HG02870 (cell line): ENCODE measurements around the gene CACNG3.
"Not testable (repeated sequence)": the region's sequence is repeated elsewhere in the genome, so short reads cannot be mapped to it uniquely, and the experiment has no call there.

ENCODE experiments used
- ATAC-seq: cut with Tn5 transposase; IDR thresholded peaks from one replicate; pipeline ENCODE4 v1.9.1; 2021; ENCODE audit warnings: mild to moderate bottlenecking, moderate library complexity; ENCODE audit not compliant: unreplicated experiment

Gene CACNG3

DNA sequence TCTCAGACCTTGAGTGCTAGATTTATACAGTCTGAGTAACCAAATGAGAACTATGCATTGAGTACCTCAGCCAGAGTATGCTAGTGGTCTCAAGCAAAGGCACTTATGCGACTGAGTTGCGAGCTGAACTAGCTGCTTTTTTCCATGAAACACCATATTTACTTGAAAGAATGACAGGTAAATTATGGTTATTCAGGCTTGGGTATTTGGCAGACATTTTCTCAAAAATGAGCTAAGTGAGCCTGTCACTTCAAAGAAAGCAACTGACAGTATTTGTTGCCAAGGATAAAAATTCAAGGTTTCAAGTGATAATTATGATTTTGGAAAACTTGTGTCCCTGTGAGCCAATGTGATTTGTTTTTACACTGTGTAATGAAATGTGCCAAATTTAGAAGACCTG is 19.3 kb downstream of the CACNG3 start:
- no peak for ATAC-seq

DNA sequence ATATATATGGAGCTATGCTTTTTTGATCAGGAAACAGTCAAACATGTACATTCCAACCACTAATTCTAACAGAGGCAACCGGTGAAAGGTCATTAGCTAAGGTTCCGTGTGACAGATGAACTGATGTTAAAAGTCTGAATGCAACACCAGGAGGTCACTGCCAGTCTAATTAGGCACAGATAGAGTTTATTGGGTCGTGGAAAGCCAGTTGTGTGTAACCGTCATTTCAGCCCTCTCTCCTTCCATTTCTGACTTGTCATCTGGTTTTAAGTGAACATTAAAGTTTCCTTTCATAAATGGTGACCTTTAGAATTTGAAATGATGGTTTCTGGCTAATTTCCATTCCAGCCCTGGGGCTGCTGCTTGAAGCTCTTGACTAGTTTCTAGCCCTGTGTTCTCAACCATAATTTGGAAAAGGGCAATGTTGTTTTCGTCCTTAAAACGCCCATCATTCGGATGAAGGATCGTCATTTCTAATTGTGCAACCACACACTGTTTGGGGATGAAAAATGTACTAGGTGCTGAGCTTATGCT is 23.9 kb downstream of the CACNG3 start:
- ATAC-seq: no peak

GRCh38 chr16:24281466-24281865 is 25.3 kb downstream of the CACNG3 start:
- no peak for ATAC-seq

DNA sequence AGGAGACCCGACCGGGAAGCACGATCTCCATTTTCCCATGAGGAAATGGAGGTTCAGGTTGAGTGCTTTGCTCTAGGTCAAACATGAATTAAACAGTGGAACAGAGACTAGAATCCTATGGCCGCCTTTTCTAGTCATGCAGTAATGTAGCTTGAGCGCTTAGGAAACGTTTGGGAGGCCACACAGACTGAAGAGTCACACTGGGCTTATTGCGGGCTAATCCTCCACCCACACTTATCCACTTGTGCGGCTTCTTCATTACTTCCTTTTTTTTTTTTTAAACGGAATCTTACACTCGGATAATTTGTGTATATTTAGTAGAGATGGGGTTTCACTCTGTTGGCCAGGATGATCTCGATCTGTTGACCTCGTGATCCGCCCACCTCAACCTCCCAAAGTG is 26.0 kb downstream of the CACNG3 start:
- ATAC-seq: no peak

- no peak for ATAC-seq
These were observed 30.7 kb downstream of the CACNG3 start for GRCh38 chr16:24286741-24287405.

DNA sequence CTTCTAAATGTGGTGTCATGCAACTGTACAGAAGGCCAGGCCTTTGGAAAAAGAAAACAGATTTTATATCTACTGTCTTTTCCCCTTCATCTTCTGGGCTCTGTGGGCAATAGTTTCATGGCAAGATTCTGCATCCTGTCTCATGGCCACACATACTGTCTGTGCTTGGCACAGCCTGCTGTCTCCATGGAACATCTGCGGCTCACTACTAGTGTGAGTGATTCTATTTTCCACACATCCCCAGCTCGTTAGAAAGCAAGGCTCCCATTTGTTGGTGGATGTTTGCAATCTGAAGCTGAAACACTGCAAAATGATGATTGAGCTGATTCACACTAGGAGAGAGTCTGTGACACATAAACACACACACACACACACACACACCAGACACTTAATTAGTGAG is 32.4 kb downstream of the CACNG3 start:
- no peak for ATAC-seq

GRCh38 chr16:24289166-24289700 is 33.1 kb downstream of the CACNG3 start:
- no peak for ATAC-seq

DNA sequence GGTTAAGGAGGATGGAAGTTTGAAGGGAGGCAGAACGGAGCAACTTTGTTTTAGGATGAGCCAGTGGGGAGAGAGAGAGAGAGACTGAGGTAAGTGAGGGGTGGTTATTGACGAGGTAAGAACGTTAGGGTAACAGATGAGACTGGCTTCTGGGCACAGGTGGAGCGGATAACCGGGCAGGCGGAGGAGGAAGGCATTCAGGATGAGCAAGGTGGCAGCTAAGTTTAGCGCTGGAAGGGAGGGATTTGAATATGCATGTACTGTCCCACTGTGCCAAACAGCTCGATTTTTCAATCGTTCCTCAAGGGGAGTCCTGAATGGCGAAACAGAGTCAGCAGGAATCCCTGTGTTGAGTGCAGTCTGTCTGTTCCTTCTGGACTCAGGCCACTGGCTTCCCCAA is 35.8 kb downstream of the CACNG3 start:
- no peak for ATAC-seq

- ATAC-seq: no peak
These were observed 38.0 kb downstream of the CACNG3 start for GRCh38 chr16:24294131-24294530.

- ATAC-seq: no peak
These were observed 41.2 kb downstream of the CACNG3 start for GRCh38 chr16:24297375-24297774.

GRCh38 chr16:24298548-24299167 is 42.5 kb downstream of the CACNG3 start:
- ATAC-seq: no peak

DNA sequence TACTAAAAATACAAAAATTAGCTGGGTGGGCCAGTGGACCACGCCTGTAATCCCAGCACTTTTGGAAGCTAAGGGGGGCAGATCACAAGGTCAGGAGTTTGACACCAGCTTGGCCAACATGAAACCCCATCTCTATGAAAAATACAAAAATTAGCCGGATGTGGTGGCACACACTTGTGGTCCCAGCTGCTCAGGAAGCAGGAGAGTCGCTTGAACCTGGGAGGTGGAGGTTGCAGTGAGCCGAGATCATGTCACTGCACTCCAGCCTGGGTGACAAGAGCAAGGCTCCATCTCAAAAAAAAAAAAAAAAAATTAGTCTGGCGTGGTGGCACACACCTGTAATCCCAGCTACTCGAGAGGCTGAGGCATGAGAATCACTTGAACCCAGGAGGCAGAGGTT is 44.6 kb downstream of the CACNG3 start:
- not testable (repeated sequence) for ATAC-seq

GRCh38 chr16:24302636-24303035 is 46.5 kb downstream of the CACNG3 start:
- ATAC-seq: no peak

DNA sequence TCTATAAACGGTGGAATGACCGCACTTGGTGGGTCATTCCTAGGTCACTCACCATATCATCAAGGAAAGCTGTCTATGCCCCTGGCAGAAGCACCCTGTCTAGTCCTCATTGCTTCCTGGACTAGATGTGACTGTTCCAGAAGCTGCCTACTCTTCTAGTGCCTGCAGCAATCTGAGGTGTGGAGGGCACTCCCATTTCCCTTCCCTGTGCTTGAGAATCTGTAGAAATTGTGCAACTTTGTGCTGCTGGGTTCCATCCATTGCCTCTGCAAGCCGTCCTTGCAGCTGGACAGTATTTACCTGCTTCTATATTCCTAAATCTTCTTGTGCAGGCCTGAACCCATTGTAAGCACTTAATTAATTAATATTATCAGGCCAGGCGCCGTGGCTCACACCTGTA is 52.1 kb downstream of the CACNG3 start:
- ATAC-seq: no peak

DNA sequence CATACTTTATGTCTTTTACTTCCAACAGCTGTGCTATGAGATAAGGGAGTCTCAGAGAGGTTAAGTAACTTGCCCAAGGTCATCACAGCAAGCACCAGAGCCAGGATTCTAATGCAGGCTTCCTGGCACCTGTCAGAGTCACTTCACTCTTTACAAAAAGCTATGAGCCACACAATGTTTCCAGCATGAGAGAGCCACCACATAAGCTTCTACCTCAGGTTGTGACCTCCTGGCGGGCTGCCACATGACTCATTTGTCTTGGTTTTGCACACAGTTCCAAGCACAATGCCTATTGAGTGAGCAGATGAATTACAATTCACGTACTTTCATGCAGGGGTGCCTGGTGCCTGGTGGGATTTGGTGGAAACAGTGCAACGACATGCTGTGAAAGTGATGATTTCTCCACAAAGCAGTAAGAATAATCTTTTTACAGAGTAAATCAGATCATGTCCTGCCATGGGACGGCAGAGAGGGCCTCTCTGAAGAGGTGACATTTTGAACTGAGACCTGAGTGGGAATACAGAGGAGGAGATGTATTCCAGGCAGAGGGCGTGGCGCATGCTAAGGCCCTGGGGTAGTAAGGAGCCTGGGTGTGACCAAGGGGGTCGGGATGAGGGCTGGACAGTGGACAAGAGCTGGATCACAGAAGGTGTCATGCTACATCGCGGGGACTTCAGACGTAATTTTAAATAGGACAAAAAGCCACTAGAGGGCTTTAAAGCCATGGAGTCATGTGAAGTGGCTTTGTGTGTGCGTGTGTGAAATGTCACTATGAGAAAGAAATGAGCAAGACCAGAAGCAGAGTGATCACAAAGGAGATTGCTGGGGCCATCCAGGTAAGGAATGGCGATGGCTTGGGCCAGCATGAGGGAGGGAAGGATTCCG is 53.4 kb downstream of the CACNG3 start:
- no peak for ATAC-seq

GRCh38 chr16:24315343-24315742 is 59.2 kb downstream of the CACNG3 start:
- ATAC-seq: no peak

DNA sequence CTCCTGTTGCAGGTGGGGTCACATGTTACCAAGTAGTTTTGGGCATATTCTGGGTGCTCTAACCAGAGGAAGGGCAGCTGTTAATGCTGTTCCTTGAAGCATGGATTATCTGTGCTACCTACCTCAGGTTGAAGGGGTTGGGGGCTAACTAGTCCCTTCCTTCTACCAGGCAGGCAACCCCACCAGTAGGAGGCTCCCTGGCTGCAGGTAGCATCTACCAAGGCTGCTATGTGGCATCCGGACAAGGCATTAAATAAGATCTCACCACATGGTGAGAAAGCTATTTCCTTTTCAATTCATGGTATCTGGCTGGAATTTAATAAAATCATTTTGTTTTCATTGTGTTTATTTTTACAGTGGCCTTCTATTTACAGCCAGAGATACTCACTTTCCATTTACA is 62.5 kb downstream of the CACNG3 start:
- no peak for ATAC-seq

- ATAC-seq: no peak
These were observed 63.1 kb downstream of the CACNG3 start for GRCh38 chr16:24319126-24319814.

DNA sequence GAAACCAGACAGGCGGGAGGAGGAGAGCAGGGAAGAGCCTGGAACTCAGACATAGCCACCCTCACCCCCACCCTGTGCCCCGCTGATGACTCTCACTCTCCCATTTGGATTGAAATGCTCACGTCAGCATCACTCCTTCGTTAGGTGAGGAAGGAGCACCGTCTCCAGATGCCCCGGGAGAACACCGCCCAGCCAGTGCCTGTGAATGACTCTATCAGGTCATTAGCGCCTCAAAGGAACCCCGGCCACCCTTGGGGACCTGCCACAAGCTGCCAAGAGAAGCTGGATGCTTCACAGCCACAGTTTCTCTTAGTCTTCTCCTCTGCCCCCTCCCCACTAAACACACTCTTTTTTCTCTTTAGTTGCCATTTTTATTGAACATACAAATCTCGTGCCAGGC is 66.0 kb downstream of the CACNG3 start:
- no peak for ATAC-seq

DNA sequence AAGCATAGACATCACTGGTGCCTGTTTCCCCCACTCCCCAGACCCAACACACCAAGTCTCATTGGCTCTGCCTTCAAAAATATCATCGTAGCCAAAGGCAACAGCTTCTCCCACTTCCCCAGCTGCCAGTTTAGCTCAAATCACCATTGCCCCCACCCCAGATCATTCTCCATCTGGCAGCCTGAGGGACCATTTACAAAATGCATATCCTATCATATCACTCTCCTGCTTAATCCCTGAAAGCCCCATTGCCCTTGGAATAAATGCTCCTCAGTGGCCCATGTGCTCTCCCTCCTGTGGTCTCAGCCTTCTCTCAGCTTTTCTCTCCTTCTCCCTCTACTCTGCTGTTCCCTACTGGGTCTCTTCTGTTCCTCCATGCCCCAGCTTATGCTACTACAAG is 68.3 kb downstream of the CACNG3 start:
- ATAC-seq: no peak
